Measurements from ENCODE around the gene SPATA31C1.
"Not testable (repeated sequence)": the region's sequence is repeated elsewhere in the genome, so short reads cannot be mapped to it uniquely, and the experiment has no call there.

DNA sequence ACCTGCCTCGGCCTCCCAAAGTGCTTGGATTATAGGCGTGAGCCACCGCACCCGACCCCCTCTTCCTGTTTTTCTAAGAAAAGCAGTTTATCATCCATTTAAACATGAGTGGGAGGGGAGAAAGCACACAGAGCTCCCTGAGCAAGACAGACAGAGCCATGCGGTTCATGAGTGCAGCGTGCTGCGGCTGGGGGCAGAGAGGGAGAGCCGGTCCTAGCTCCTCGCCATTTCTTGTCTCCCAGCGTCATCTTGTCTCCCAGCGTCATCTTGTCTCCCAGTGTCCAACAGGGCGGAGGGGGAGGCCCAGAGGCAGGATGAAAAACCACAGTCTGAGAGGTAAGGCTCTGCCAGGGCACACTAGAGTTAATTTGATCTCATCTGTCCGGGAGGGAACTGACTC lies 1.3 kb downstream of the SPATA31C1 start:
- TF ChIP-seq, protein P1, sequence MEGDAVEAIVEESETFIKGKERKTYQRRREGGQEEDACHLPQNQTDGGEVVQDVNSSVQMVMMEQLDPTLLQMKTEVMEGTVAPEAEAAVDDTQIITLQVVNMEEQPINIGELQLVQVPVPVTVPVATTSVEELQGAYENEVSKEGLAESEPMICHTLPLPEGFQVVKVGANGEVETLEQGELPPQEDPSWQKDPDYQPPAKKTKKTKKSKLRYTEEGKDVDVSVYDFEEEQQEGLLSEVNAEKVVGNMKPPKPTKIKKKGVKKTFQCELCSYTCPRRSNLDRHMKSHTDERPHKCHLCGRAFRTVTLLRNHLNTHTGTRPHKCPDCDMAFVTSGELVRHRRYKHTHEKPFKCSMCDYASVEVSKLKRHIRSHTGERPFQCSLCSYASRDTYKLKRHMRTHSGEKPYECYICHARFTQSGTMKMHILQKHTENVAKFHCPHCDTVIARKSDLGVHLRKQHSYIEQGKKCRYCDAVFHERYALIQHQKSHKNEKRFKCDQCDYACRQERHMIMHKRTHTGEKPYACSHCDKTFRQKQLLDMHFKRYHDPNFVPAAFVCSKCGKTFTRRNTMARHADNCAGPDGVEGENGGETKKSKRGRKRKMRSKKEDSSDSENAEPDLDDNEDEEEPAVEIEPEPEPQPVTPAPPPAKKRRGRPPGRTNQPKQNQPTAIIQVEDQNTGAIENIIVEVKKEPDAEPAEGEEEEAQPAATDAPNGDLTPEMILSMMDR (IDR thresholded peaks at IDR 0.05): not testable (repeated sequence)
- TF ChIP-seq POLR2A, POLR2AphosphoS5, EP300 (IDR thresholded peaks at IDR 0.05): not testable (repeated sequence)

Data from upper lobe of left lung (tissue), 4 donors.